Mucosa of gallbladder (tissue), 1 donor: Measurements from ENCODE around the gene PIP4K2A. TPM values are rescaled to one million over a fixed set of nuclear protein-coding genes. Genes with fewer than 3 reads are reported as not detected.

Experiments used
- DNase-seq: peaks from one replicate; pipeline ENCODE4 v3.0.0-alpha.2; 2020; ENCODE audit warnings: low spot score
- total RNA-seq: library from RNA; stranded (reverse); gene quantifications from one replicate; pipeline ENCODE4 v1.2.1, GENCODE V29; 2021
- donor health status: DM: no; HTN: no; CAD: no.

PIP4K2A gene
- total RNA-seq, 1 donor from 2014 or later, result 55.2 TPM

- DNase-seq, result no peak
Measured at GRCh38 chr10:22599636-22600228, 114.6 kb downstream of the PIP4K2A start.

GRCh38 chr10:22599048-22599561 is 115.3 kb downstream of the PIP4K2A start:
- DNase-seq, result no peak

GRCh38 chr10:22598478-22598877 is 115.9 kb downstream of the PIP4K2A start:
- no peak for DNase-seq

GRCh38 chr10:22597138-22597537 is 117.2 kb downstream of the PIP4K2A start:
- DNase-seq, result no peak

GRCh38 chr10:22593636-22594198 is 120.7 kb downstream of the PIP4K2A start:
- DNase-seq, result no peak

GRCh38 chr10:22593026-22593425 is 121.4 kb downstream of the PIP4K2A start:
- no peak for DNase-seq

GRCh38 chr10:22589851-22590514 is 124.4 kb downstream of the PIP4K2A start:
- no peak for DNase-seq

GRCh38 chr10:22588462-22588861 is 125.9 kb downstream of the PIP4K2A start:
- no peak for DNase-seq

GRCh38 chr10:22583683-22584082 is 130.7 kb downstream of the PIP4K2A start:
- no peak for DNase-seq

- no peak for DNase-seq
Measured at GRCh38 chr10:22581461-22581860, 132.9 kb downstream of the PIP4K2A start.

- DNase-seq, result no peak
Measured at GRCh38 chr10:22580711-22581110, 133.7 kb downstream of the PIP4K2A start.

GRCh38 chr10:22579826-22580225 is 134.6 kb downstream of the PIP4K2A start:
- DNase-seq, result no peak

GRCh38 chr10:22573820-22574569 is 140.4 kb downstream of the PIP4K2A start:
- DNase-seq, result no peak

- DNase-seq, result no peak
Measured at GRCh38 chr10:22570733-22571430, 143.5 kb downstream of the PIP4K2A start.

GRCh38 chr10:22570234-22570633 is 144.1 kb downstream of the PIP4K2A start:
- DNase-seq, result no peak

GRCh38 chr10:22568928-22569327 is 145.4 kb downstream of the PIP4K2A start:
- DNase-seq, result no peak

GRCh38 chr10:22564060-22564459 is 150.3 kb downstream of the PIP4K2A start:
- DNase-seq, result no peak

- no peak for DNase-seq
Measured at GRCh38 chr10:22561909-22562308, 152.5 kb downstream of the PIP4K2A start.

- DNase-seq, result no peak
Measured at GRCh38 chr10:22560913-22561239, 153.5 kb downstream of the PIP4K2A start.

- no peak for DNase-seq
Measured at GRCh38 chr10:22560096-22560912, 154.1 kb downstream of the PIP4K2A start.

GRCh38 chr10:22557321-22557720 is 157.1 kb downstream of the PIP4K2A start:
- DNase-seq, result no peak
